Kidney (tissue), 14 donors: Measurements from ENCODE around the gene BCKDK. TPM values are rescaled to one million over a fixed set of nuclear protein-coding genes. Genes with fewer than 3 reads are reported as not detected.

ENCODE experiments used
- DNase-seq, 5 donors: peaks; one replicate each; pipeline ENCODE4 v3.0.0-alpha.2; 2013 to 2020
- FAIRE-seq: peaks from 2 replicates; lab custom pipeline; 2012; peaks lifted over from hg19 to GRCh38; lab: Jason Lieb, UNC
- H3K27ac ChIP-seq, 2 donors: one replicate each; pipeline ENCODE4 v1.7.0; 2013; ENCODE audit warnings: low read depth in 2 of 2, low read length in 2 of 2, inconsistent platforms in 1 of 2
- H3K27me3 ChIP-seq: one replicate; pipeline ENCODE4 v1.7.1; 2013; ENCODE audit warnings: low read length, inconsistent platforms; ENCODE audit not compliant: control insufficient read depth, insufficient read depth
- H3K36me3 ChIP-seq, 3 donors: one replicate each; pipeline versions ENCODE4 v1.7.0 to v1.7.1; 2013; ENCODE audit warnings: low read length in 3 of 3, control low read depth in 1 of 3, inconsistent platforms in 1 of 3; ENCODE audit not compliant: insufficient read depth in 3 of 3, control insufficient read depth in 2 of 3
- H3K4me1 ChIP-seq, 3 donors: one replicate each; pipeline versions ENCODE4 v1.7.0 to v1.7.1; 2013; ENCODE audit warnings: low read length in 3 of 3, inconsistent platforms in 1 of 3, low read depth in 1 of 3; ENCODE audit not compliant: control insufficient read depth in 2 of 3, insufficient read depth in 2 of 3
- H3K4me3 ChIP-seq, 3 donors: one replicate each; pipeline versions ENCODE4 v1.7.0 to v1.8.1; 2013; ENCODE audit warnings: low read length in 3 of 3, control low read depth in 1 of 3, inconsistent platforms in 1 of 3
- H3K9ac ChIP-seq, 3 donors: one replicate each; pipeline versions ENCODE4 v1.7.0 to v1.7.1; 2013; ENCODE audit warnings: low read length in 3 of 3, control low read depth in 1 of 3, inconsistent platforms in 1 of 3
- H3K9me3 ChIP-seq, 3 donors: one replicate each; pipeline versions ENCODE4 v1.7.0 to v1.7.1; 2013; ENCODE audit warnings: low read length in 3 of 3, control low read depth in 1 of 3, inconsistent platforms in 1 of 3; ENCODE audit not compliant: control insufficient read depth in 2 of 3, insufficient read depth in 1 of 3
- CTCF ChIP-seq: IDR thresholded peaks from 3 replicates; pipeline ENCODE4 v1.5.1; 2012; ENCODE audit warnings: mild to moderate bottlenecking, moderate library complexity, borderline replicate concordance; ENCODE audit not compliant: insufficient read depth; ENCODE audit errors: extremely low read depth
- intact Hi-C: fragments of 100-400 bp; cut with DNase I; formaldehyde crosslinking; loops from one replicate; pipeline ENCODE4 v1.11.1; 2022
- polyA plus RNA-seq: library from polyadenylated mRNA; stranded (reverse); fragments of 350-450 nt; fragmentation: Illumina TruSeq; extraction: RNeasy Lipid Tissue Mini Kit (QIAGEN cat#74804); gene quantifications from one replicate; pipeline ENCODE4 v1.2.3, GENCODE V29; 2014; ENCODE audit warnings: low read depth, low replicate concordance; ENCODE audit not compliant: insufficient read depth
- total RNA-seq: library from RNA; stranded (reverse); fragmentation: NEBNext Ultra II Directional; extraction: Animal tissue kit (Norgen Biotek cat#: 25700); gene quantifications from one replicate; pipeline ENCODE4 v1.2.1, GENCODE V29; 2021
- donor health status: control.
- donor health status: control.
- donor health status: control.
- donor health status: control.
- donor health status: control.
- donor health status: DM: yes; HTN: yes; CAD: no.
- donor health status: Normal renal cell carcinoma (clear cell type).

BCKDK gene
- total and polyA plus RNA-seq, 2 donors from 2014 or later: 47.6 to 70.6 TPM

DNA sequence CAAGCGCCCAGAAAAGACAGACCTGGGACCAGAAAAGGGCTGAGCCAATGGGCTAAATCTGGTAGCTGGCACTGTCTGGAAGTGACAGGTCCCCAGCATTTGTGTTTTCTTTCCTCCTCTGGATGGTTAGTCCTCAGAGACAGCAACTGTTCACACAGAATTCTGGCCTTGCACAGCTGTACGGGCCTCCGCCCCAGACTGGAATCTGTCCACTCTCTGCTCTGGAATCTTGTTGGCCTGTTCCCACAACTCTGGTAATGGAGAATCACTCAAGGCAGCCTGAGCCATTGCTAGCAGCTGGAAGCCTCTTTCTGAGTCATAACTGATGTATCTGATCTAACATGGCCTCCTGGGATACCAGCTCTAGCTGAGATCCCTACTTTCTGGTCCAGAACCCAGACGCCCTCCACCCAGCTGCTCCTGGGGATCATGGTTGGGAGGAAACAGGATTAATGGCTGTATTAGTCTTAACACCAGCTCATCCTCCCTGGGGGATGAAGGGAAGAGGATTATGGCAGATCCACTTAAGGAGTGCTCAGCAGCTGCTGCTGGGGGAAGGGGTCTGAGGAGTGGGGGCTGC lies 43.2 kb upstream of the BCKDK start:
- no peak for FAIRE-seq
- Histone ChIP-seq H3K9ac (no peak overlapping the region), H3K9me3 (no peaks in the 10 kb centered on the region), H3K36me3 (peaks cover 0 to 4% (median 3%) of the 10 kb centered on the region in 3 donors), H3K27ac (no peak overlapping the region), H3K4me1 (peaks cover 0 to 2% (median 0%) of the 10 kb centered on the region in 3 donors), H3K27me3 (no peaks in the 10 kb centered on the region), H3K4me3 (no peak overlapping the region)
- TF ChIP-seq CTCF: no peak
- intact Hi-C loops: no loop called here
- no peak for DNase-seq

GRCh38 chr16:31067342-31067741 lies 40.8 kb upstream of the BCKDK start:
- Histone ChIP-seq H3K36me3 (peaks cover 0 to 3% (median 2%) of the 10 kb centered on the region in 3 donors), H3K4me1 (peaks cover 0 to 10% (median 0%) of the 10 kb centered on the region in 3 donors), H3K27ac (no peak overlapping the region), H3K27me3 (no peaks in the 10 kb centered on the region), H3K9ac (no peak overlapping the region), H3K9me3 (no peaks in the 10 kb centered on the region), H3K4me3 (no peak overlapping the region)
- no peak for TF ChIP-seq CTCF
- FAIRE-seq (no peak), DNase-seq (no peak)
- intact Hi-C loops: no loop called here

DNA sequence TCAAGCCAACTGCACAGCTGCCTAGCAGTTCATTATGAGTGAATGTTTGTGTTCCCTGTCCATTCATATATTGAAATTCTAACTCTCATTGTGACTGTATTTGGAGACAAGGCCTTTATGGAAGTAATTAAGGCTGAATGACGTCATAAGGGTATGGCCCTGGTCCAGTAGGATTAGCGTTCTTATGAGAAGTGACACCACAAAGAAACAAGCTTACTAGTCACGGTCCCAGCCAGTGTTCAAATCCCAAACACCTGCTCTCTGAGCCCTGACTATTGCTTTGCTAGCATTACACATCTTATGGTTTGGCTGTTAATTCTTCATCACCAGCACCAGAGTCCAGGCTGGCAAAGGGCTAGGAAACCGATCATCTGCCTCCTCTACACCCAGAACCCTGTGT lies 36.3 kb upstream of the BCKDK start:
- no peaks in the 10 kb centered on the region for H3K27me3 ChIP-seq
- intact Hi-C loops: no loop called here
- DNase-seq: peak in 2 of 5 donors; percentile 9 to 22
- H3K4me1 ChIP-seq: peaks cover 0 to 20% (median 4%) of the 10 kb centered on the region in 3 donors
- no peaks in the 10 kb centered on the region for H3K36me3 ChIP-seq
- FAIRE-seq: no peak
- no peaks in the 10 kb centered on the region for H3K9me3 ChIP-seq
- no peak for TF ChIP-seq CTCF
- peak overlapping the region in 2 of 3 donors; percentile 5 to 85 for H3K9ac ChIP-seq
- no peak overlapping the region for H3K27ac ChIP-seq
- no peak overlapping the region for H3K4me3 ChIP-seq
